ENCODE measurements around the gene PLVAP. TPM values are rescaled to one million over a fixed set of nuclear protein-coding genes. Genes with fewer than 3 reads are reported as not detected.

Gene PLVAP
- total RNA-seq, 1 experiment from 2014 or later: not detected

DNA sequence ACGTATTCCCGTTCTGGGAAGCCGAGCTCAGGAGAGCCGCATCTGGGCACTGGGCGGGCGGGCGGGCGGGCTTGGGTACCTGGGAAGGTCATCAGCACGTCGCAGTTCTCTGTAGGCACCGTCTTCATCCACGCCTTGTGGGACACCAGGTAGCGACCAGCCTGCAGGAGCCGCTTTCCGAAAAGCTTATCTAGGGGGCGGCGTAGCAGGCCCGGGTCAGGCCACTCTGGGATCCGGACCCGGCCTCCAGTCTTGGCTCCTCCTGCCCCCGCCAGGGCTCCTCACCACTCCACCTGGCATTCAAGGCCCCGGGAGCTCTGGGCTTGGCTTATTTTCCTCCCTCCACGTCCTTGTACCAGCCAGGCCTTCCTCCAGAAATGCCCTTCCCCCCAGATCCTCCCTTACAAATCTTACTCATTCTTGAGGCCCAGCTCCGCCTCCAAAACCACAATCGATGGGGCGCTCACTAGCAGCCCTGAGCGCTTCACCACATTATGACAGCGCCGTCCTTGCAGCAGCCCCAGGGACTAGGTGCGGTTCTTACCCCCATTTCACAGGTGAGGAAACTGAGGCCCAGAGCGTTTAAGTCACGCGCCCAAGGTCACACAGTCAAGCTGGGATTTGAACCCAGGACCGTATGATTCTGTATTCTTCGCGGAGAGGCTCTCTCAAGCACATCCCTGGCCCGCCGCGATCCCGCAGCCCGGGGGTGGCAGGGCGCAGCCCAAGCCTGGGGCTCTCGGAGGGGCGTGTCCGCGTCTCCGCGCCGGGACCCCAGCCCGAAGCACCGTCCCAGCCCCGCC, 43.3 kb downstream of the PLVAP start:
- Histone ChIP-seq H3K9me3 (ENCODE audit: control insufficient read depth, low read depth, low read length) (no peaks in the 10 kb centered on the region), H2AK5ac (ENCODE audit: insufficient read length, low read length) (no peak overlapping the region), H3K23me2 (ENCODE audit: insufficient read length, low read depth, low read length, poor library complexity, severe bottlenecking) (peaks cover 21% of the 10 kb centered on the region), H3K56ac (ENCODE audit: insufficient read length, low read depth, low read length) (no peak overlapping the region), H2AFZ (ENCODE audit: low read length) (no peak overlapping the region), H2BK5ac (ENCODE audit: insufficient read length, low read length) (no peak overlapping the region), H3K9ac (ENCODE audit: extremely low read depth, insufficient read length, low read length) (peak overlapping the region; percentile 40), H4K20me1 (ENCODE audit: control insufficient read depth, insufficient read depth, insufficient read length) (no peaks in the 10 kb centered on the region), H3K4me1 (ENCODE audit: insufficient read depth, low read length) (peaks cover 2% of the 10 kb centered on the region; the same call in 1 of the 2 replicates), H2BK12ac (ENCODE audit: insufficient read length, low read depth, low read length) (no peak overlapping the region), H3T11ph (ENCODE audit: low read length) (no peak overlapping the region), H2BK15ac (ENCODE audit: low read depth, low read length) (no peak overlapping the region), H3K27ac (ENCODE audit: insufficient read length, low read depth, low read length) (no peak overlapping the region), H3K4me2 (ENCODE audit: insufficient read depth, insufficient read length, low read length) (peak overlapping the region; percentile 74), H4K5ac (ENCODE audit: insufficient read length, low read depth, low read length) (no peak overlapping the region), H3K4ac (ENCODE audit: low read depth, low read length) (no peak overlapping the region), H3K23ac (ENCODE audit: insufficient read length, low read depth, low read length) (no peak overlapping the region), H4K91ac (ENCODE audit: insufficient read length, low read depth, low read length) (no peak overlapping the region), H2BK20ac (ENCODE audit: low read depth, low read length, poor library complexity, severe bottlenecking) (no peak overlapping the region), H3K27me3 (ENCODE audit: insufficient read depth, low read length) (no peaks in the 10 kb centered on the region), H3K79me2 (ENCODE audit: insufficient read depth, low read length) (no peaks in the 10 kb centered on the region), H4K8ac (replicated peaks; ENCODE audit: insufficient read length, low read depth, low read length) (no peak overlapping the region), H3K14ac (ENCODE audit: insufficient read depth, low read length) (no peak overlapping the region; the same call in 1 of the 2 replicates), H2BK120ac (ENCODE audit: low read depth, low read length, poor library complexity, severe bottlenecking) (no peak overlapping the region), H3K79me1 (ENCODE audit: insufficient read depth, low read depth, low read length, poor library complexity, severe bottlenecking) (no peaks in the 10 kb centered on the region), H3K18ac (ENCODE audit: insufficient read length, low read depth, low read length) (no peak overlapping the region)
- DNase-seq: peak; percentile 68
- H3K4me1 Mint-ChIP-seq: peaks cover 15 to 38% of the 10 kb centered on the region in 2 experiments
- peak overlapping the region; percentile 67 to 87 for H3K4me3 Mint-ChIP-seq
- H3K9me3 Mint-ChIP-seq: no peaks in the 10 kb centered on the region; a peak in 1 of 5 replicates
- H3K27me3 Mint-ChIP-seq (ENCODE audit: low read depth): peaks cover 6% of the 10 kb centered on the region
- H3K27ac Mint-ChIP-seq: peak overlapping the region in 2 of 3 experiments; percentile 49 to 77; a peak in 3 of 7 replicates
- no CpG with 5 or more reads among the region's 52 CpGs for WGBS (ENCODE audit: extremely low coverage, insufficient read length, low lambda C conversion rate)
- TF ChIP-seq CTCF (conservative IDR thresholded peaks at IDR 0.05): peak; percentile 37; the same call in 2 of the 3 replicates
- H3K36me3 Mint-ChIP-seq (ENCODE audit: insufficient read depth in 1 of 3, low read depth in 3 of 3): peaks cover 11 to 32% (median 26%) of the 10 kb centered on the region in 3 experiments
